Testis (tissue), 2 donors: ENCODE measurements around the gene IL12RB2.

ENCODE experiments used
- POLR2A ChIP-seq: fragments of 450-650 bp; IDR thresholded peaks from one replicate; pipeline ENCODE4 v1.6.1; 2017; ENCODE audit warnings: antibody characterized with exemption, mild to moderate bottlenecking, moderate library complexity
- TF ChIP-seq, protein P1 (sequence below), 3 experiments: fragments of 450-650 bp in 2 of 3; fragments of 200-600 bp in 1 of 3; sonication (generic) in 1 of 3; IDR thresholded peaks; one replicate each; pipeline ENCODE4 v1.5.1; 2016 to 2019; ENCODE audit warnings: antibody characterized with exemption in 3 of 3, mild to moderate bottlenecking in 2 of 3, moderate library complexity in 1 of 3

DNA sequence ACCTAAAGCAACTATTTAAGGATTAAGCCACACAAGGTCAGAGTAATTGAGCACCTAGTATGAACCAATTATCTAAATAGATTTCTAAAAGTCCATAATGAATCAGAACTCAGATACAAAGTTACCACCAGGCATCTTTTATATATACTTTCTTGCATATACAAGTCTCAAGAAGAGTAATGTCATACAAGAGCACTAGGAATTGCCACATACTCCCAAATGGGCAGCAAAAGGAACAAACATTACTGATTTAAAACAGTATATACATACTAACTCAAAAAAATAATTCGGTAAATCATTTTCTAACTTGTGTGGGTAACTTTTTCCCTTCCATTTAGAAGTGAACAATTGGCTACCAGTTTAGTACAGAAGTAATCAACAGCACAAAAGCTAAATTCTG, 100.5 kb downstream of the IL12RB2 start:
- TF ChIP-seq POLR2A = no peak
- TF ChIP-seq, protein P1, sequence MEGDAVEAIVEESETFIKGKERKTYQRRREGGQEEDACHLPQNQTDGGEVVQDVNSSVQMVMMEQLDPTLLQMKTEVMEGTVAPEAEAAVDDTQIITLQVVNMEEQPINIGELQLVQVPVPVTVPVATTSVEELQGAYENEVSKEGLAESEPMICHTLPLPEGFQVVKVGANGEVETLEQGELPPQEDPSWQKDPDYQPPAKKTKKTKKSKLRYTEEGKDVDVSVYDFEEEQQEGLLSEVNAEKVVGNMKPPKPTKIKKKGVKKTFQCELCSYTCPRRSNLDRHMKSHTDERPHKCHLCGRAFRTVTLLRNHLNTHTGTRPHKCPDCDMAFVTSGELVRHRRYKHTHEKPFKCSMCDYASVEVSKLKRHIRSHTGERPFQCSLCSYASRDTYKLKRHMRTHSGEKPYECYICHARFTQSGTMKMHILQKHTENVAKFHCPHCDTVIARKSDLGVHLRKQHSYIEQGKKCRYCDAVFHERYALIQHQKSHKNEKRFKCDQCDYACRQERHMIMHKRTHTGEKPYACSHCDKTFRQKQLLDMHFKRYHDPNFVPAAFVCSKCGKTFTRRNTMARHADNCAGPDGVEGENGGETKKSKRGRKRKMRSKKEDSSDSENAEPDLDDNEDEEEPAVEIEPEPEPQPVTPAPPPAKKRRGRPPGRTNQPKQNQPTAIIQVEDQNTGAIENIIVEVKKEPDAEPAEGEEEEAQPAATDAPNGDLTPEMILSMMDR (IDR thresholded peaks at IDR 0.05) = no peak
